ENCODE measurements around the gene MN1. TPM values are rescaled to one million over a fixed set of nuclear protein-coding genes. Genes with fewer than 3 reads are reported as not detected.

MN1 gene
- total and polyA plus RNA-seq, 2 of the 4 experiments (the other 2 are of a cell fraction): 0.36 to 1.3 TPM

GRCh38 chr22:27713461-27713860, 88.1 kb downstream of the MN1 start:
- no peak overlapping the region for H3K27ac ChIP-seq (ENCODE audit: insufficient read depth, low read length)
- dilution Hi-C loops (cut with HindIII; ENCODE audit: low sequenced_read_pairs, unreplicated experiment) (no loop called here), intact Hi-C loops (cut with micrococcal nuclease) (no loop called here), in situ Hi-C loops (cut with MboI; ENCODE audit: low sequenced_read_pairs) (no loop called here)
- no peak overlapping the region for H3K14ac ChIP-seq (replicated peaks; ENCODE audit: low read depth, low read length)
- ChIA-PET CTCF (interaction anchor here (1.0 kb wide), 1 partner anchor 13 kb away, joined by 3 read pairs; no protein-coding TSS in a partner anchor), POLR2A (ENCODE audit: unreplicated experiment) (no interaction called here)
- no peak overlapping the region for H3K4me2 ChIP-seq (ENCODE audit: low read depth, low read length)
- BruUV-seq (replicated peaks): no TSS peak
- H2AK5ac ChIP-seq (ENCODE audit: low read depth, low read length): no peak overlapping the region
- H3K36me3 ChIP-seq (ENCODE audit: control insufficient read depth, insufficient read depth, low read length): no peaks in the 10 kb centered on the region
- no peak overlapping the region for H4K5ac ChIP-seq (ENCODE audit: low read depth, low read length)
- no peak overlapping the region for H2AK9ac ChIP-seq (replicated peaks; ENCODE audit: low read depth, low read length, poor library complexity)
- DNase-seq: no peak
- H3K23ac ChIP-seq (ENCODE audit: low read depth, low read length): no peak overlapping the region
- peaks cover 11% of the 10 kb centered on the region for H3K27me3 ChIP-seq (ENCODE audit: control insufficient read depth, insufficient read depth, low read length)
- H2BK5ac ChIP-seq (ENCODE audit: low read depth, low read length, poor library complexity, severe bottlenecking): no peak overlapping the region
- H3K4ac ChIP-seq (ENCODE audit: low read depth, low read length): no peak overlapping the region
- H3K9me1 ChIP-seq (ENCODE audit: insufficient read depth, low read length): peaks cover 8% of the 10 kb centered on the region
- H2BK15ac ChIP-seq (ENCODE audit: low read depth, low read length): no peak overlapping the region
- no peaks in the 10 kb centered on the region for H4K20me1 ChIP-seq (ENCODE audit: insufficient read depth, low read length)
- ATAC-seq (ENCODE audit: low read depth): no peak
- TF ChIP-seq BHLHE40 (IDR thresholded peaks at IDR 0.05; ENCODE audit: low read depth, low read length) (no peak), CTCF (conservative IDR thresholded peaks at IDR 0.05; ENCODE audit: low read depth, low read length) (no peak), SMC3 (IDR thresholded peaks at IDR 0.05; ENCODE audit: low read depth, low read length) (no peak), ELK1 (IDR thresholded peaks at IDR 0.05; ENCODE audit: borderline replicate concordance, low read depth, low read length) (no peak), CEBPB (IDR thresholded peaks at IDR 0.05; ENCODE audit: low read depth, low read length) (no peak), FOS (IDR thresholded peaks at IDR 0.05; ENCODE audit: low read depth, low read length) (no peak), RFX5 (IDR thresholded peaks at IDR 0.05; ENCODE audit: low read depth, low read length) (no peak), RAD21 (IDR thresholded peaks at IDR 0.05; ENCODE audit: low read length) (no peak), CHD1 (IDR thresholded peaks at IDR 0.05; ENCODE audit: low read depth, low read length) (no peak), POLR2A (IDR thresholded peaks at IDR 0.05; ENCODE audit: low read depth, low read length) (no peak), RCOR1 (IDR thresholded peaks at IDR 0.05; ENCODE audit: insufficient replicate concordance, low read length) (no peak), NFE2L2 (IDR thresholded peaks at IDR 0.05; ENCODE audit: low read depth, low read length) (no peak)
- H3K56ac ChIP-seq (ENCODE audit: extremely low read depth, insufficient read depth, low read length): no peak overlapping the region
- H4K8ac ChIP-seq (ENCODE audit: low read depth in 2 of 2, low read length in 2 of 2): no peak overlapping the region
- H4K91ac ChIP-seq (ENCODE audit: insufficient read depth, low read depth, low read length): no peak overlapping the region
- no peak overlapping the region for H3K4me3 ChIP-seq (ENCODE audit: insufficient read depth, low read depth, low read length)
- peaks cover 2% of the 10 kb centered on the region; the same call in 1 of the 2 replicates for H3K9me3 ChIP-seq (ENCODE audit: control insufficient read depth, insufficient read depth, low read length)
- H2AFZ ChIP-seq (replicated peaks; ENCODE audit: low read length, poor library complexity): no peak overlapping the region
- WGBS, 2 experiments (ENCODE audit: extremely low coverage in 2 of 2, insufficient read length in 1 of 2): 100% methylated on average over 1 of the region's 4 CpGs; no CpG with 5 or more reads in 1 of the 2 experiments
- H3K4me1 ChIP-seq (ENCODE audit: control insufficient read depth, insufficient read depth, low read length): peaks cover 6% of the 10 kb centered on the region
- H3K9ac ChIP-seq (ENCODE audit: low read depth, low read length): no peak overlapping the region
- no peak overlapping the region for H3K18ac ChIP-seq (ENCODE audit: low read depth, low read length)
- H2BK20ac ChIP-seq (ENCODE audit: low read depth, low read length): no peak overlapping the region
- H3K79me1 ChIP-seq (ENCODE audit: low read depth in 1 of 2, low read length in 2 of 2): no peaks in the 10 kb centered on the region
- no peak overlapping the region for H2BK120ac ChIP-seq (ENCODE audit: low read depth, low read length)
